ENCODE measurements around the gene MRPL20. TPM values are rescaled to one million over a fixed set of nuclear protein-coding genes. Genes with fewer than 3 reads are reported as not detected.
"Not testable (repeated sequence)": the region's sequence is repeated elsewhere in the genome, so short reads cannot be mapped to it uniquely, and the experiment has no call there.

Gene MRPL20
- polyA plus RNA-seq, 1 donor from 2014 or later = 204 TPM

GRCh38 chr1:1452882-1453281, 45.8 kb upstream of the MRPL20 start:
- Histone ChIP-seq H3K9ac (ENCODE audit: low read length) (no peak overlapping the region), H3K36me3 (ENCODE audit: insufficient read depth, low read length) (no peaks in the 10 kb centered on the region), H3F3A (ENCODE audit: insufficient read depth, low read length, poor library complexity, severe bottlenecking) (no peaks in the 10 kb centered on the region), H3K27ac (ENCODE audit: low read length) (no peak overlapping the region), H3K4me3 (ENCODE audit: low read length) (no peak overlapping the region), H3K79me2 (replicated peaks; ENCODE audit: insufficient read depth, low read length) (no peaks in the 10 kb centered on the region), H3K27me3 (ENCODE audit: insufficient read depth, low read depth, low read length) (no peaks in the 10 kb centered on the region), H2AFZ (ENCODE audit: low read depth, low read length) (no peak overlapping the region), H3K9me3 (ENCODE audit: low read length) (no peaks in the 10 kb centered on the region), H3K4me2 (ENCODE audit: low read length) (no peak overlapping the region), H3K9me2 (ENCODE audit: insufficient read depth, low read length) (no peaks in the 10 kb centered on the region), H4K20me1 (ENCODE audit: insufficient read depth) (no peaks in the 10 kb centered on the region)
- TF ChIP-seq REST (IDR thresholded peaks at IDR 0.05; ENCODE audit: borderline replicate concordance) (no peak), EZH2 (IDR thresholded peaks at IDR 0.05; ENCODE audit: borderline replicate concordance, insufficient read depth, low read length, poor library complexity, severe bottlenecking) (no peak), EP300 (conservative IDR thresholded peaks at IDR 0.05; ENCODE audit: poor library complexity, severe bottlenecking) (no peak), SMC3 (conservative IDR thresholded peaks at IDR 0.05; ENCODE audit: poor library complexity) (no peak), POLR2AphosphoS5 (IDR thresholded peaks at IDR 0.05) (no peak)

- H2AFZ ChIP-seq (ENCODE audit: low read depth, low read length); H3K79me2 ChIP-seq (replicated peaks; ENCODE audit: insufficient read depth, low read length); H3K4me2 ChIP-seq (ENCODE audit: low read length); H3K9me3 ChIP-seq (ENCODE audit: low read length); H3K36me3 ChIP-seq (ENCODE audit: insufficient read depth, low read length); H3K9me2 ChIP-seq (ENCODE audit: insufficient read depth, low read length); H3K27ac ChIP-seq (ENCODE audit: low read length); H4K20me1 ChIP-seq (ENCODE audit: insufficient read depth); H3F3A ChIP-seq (ENCODE audit: insufficient read depth, low read length, poor library complexity, severe bottlenecking); H3K27me3 ChIP-seq (ENCODE audit: insufficient read depth, low read depth, low read length); H3K9ac ChIP-seq (ENCODE audit: low read length); H3K4me3 ChIP-seq (ENCODE audit: low read length): not testable (repeated sequence)
Measured at GRCh38 chr1:1452365-1452739, 45.3 kb upstream of the MRPL20 start.

- H2AFZ ChIP-seq (ENCODE audit: low read depth, low read length) = no peak overlapping the region
- no peak overlapping the region for H3K4me2 ChIP-seq (ENCODE audit: low read length)
- no peaks in the 10 kb centered on the region for H3K27me3 ChIP-seq (ENCODE audit: insufficient read depth, low read depth, low read length)
- H3K9me3 ChIP-seq (ENCODE audit: low read length) = no peaks in the 10 kb centered on the region
- H3K4me3 ChIP-seq (ENCODE audit: low read length) = no peak overlapping the region
- H3K9ac ChIP-seq (ENCODE audit: low read length) = no peak overlapping the region
- H3K27ac ChIP-seq (ENCODE audit: low read length) = no peak overlapping the region
- no peaks in the 10 kb centered on the region for H3K79me2 ChIP-seq (replicated peaks; ENCODE audit: insufficient read depth, low read length)
- no peaks in the 10 kb centered on the region for H4K20me1 ChIP-seq (ENCODE audit: insufficient read depth)
- no peaks in the 10 kb centered on the region for H3K36me3 ChIP-seq (ENCODE audit: insufficient read depth, low read length)
- H3K9me2 ChIP-seq (ENCODE audit: insufficient read depth, low read length) = no peaks in the 10 kb centered on the region
- TF ChIP-seq REST (IDR thresholded peaks at IDR 0.05; ENCODE audit: borderline replicate concordance) (no peak), POLR2AphosphoS5 (IDR thresholded peaks at IDR 0.05) (no peak), SMC3 (conservative IDR thresholded peaks at IDR 0.05; ENCODE audit: poor library complexity) (no peak), CTCF (IDR thresholded peaks at IDR 0.05; ENCODE audit: poor library complexity, severe bottlenecking) (no peak), MXI1 (conservative IDR thresholded peaks at IDR 0.05; ENCODE audit: poor library complexity, severe bottlenecking) (no peak)
- H3F3A ChIP-seq (ENCODE audit: insufficient read depth, low read length, poor library complexity, severe bottlenecking) = no peaks in the 10 kb centered on the region
Measured at GRCh38 chr1:1451696-1452364, 44.7 kb upstream of the MRPL20 start.

GRCh38 chr1:1450616-1451015, 43.5 kb upstream of the MRPL20 start:
- not testable (repeated sequence) for H4K20me1 ChIP-seq (ENCODE audit: insufficient read depth); H3K4me3 ChIP-seq (ENCODE audit: low read length); H3K9ac ChIP-seq (ENCODE audit: low read length); H3F3A ChIP-seq (ENCODE audit: insufficient read depth, low read length, poor library complexity, severe bottlenecking); H3K36me3 ChIP-seq (ENCODE audit: insufficient read depth, low read length); H3K27ac ChIP-seq (ENCODE audit: low read length); H2AFZ ChIP-seq (ENCODE audit: low read depth, low read length); H3K9me2 ChIP-seq (ENCODE audit: insufficient read depth, low read length); H3K9me3 ChIP-seq (ENCODE audit: low read length); H3K27me3 ChIP-seq (ENCODE audit: insufficient read depth, low read depth, low read length); H3K4me2 ChIP-seq (ENCODE audit: low read length); H3K79me2 ChIP-seq (replicated peaks; ENCODE audit: insufficient read depth, low read length)

Measured in neural cell (in vitro differentiated cells).